Astrocyte (in vitro differentiated cells and primary cell): Measurements from ENCODE around the gene IFRD2. TPM values are rescaled to one million over a fixed set of nuclear protein-coding genes. Genes with fewer than 3 reads are reported as not detected.

Experiments used
- DNase-seq: peaks from one replicate; pipeline ENCODE4 v3.0.0-alpha.2; 2010; ENCODE audit warnings: low read depth
- FAIRE-seq: peaks from 2 replicates; lab custom pipeline; 2011; peaks lifted over from hg19 to GRCh38; lab: Jason Lieb, UNC
- H2AFZ ChIP-seq: 2 replicates; pipeline ENCODE4 v1.6.0; 2012; ENCODE audit warnings: low read depth, low read length, inconsistent platforms
- H3K27ac ChIP-seq: 2 replicates; pipeline ENCODE4 v1.5.1; 2011; ENCODE audit warnings: low read depth, low read length, inconsistent platforms
- H3K27me3 ChIP-seq: 2 replicates; pipeline ENCODE4 v1.6.0; 2011; ENCODE audit warnings: low read length, inconsistent platforms; ENCODE audit not compliant: insufficient read depth
- H3K36me3 ChIP-seq: 2 replicates; pipeline ENCODE4 v1.5.1; 2011; ENCODE audit warnings: low read length, inconsistent platforms; ENCODE audit not compliant: insufficient read depth
- H3K4me1 ChIP-seq: 2 replicates; pipeline ENCODE4 v1.5.1; 2011; ENCODE audit warnings: low read length, inconsistent platforms; ENCODE audit not compliant: insufficient read depth
- H3K4me2 ChIP-seq: 2 replicates; pipeline ENCODE4 v1.6.0; 2012; ENCODE audit warnings: low read length, inconsistent platforms
- H3K4me3 ChIP-seq: 2 replicates; pipeline ENCODE4 v1.5.1; 2011; ENCODE audit warnings: low read depth, mild to moderate bottlenecking, low read length, inconsistent platforms; ENCODE audit not compliant: insufficient read depth
- H3K79me2 ChIP-seq: 2 replicates; pipeline ENCODE4 v1.6.0; 2012; ENCODE audit warnings: mild to moderate bottlenecking, low read length, inconsistent platforms; ENCODE audit not compliant: insufficient read depth
- H3K9ac ChIP-seq: 2 replicates; pipeline ENCODE4 v1.6.0; 2012; ENCODE audit warnings: mild to moderate bottlenecking, low read length, inconsistent platforms
- H3K9me3 ChIP-seq: 2 replicates; pipeline ENCODE4 v1.5.1; 2012; ENCODE audit warnings: low read depth, mild to moderate bottlenecking, low read length, inconsistent platforms; ENCODE audit not compliant: insufficient read depth
- H4K20me1 ChIP-seq: 2 replicates; pipeline ENCODE4 v1.6.0; 2012; ENCODE audit warnings: low read length, inconsistent platforms; ENCODE audit not compliant: insufficient read depth
- H3K27ac Mint-ChIP-seq: one replicate; pipeline ENCODE4 v1.8.0; 2021; ENCODE audit warnings: mild to moderate bottlenecking, mixed read lengths; ENCODE audit not compliant: unreplicated experiment
- H3K27me3 Mint-ChIP-seq: one replicate; pipeline ENCODE4 v1.8.0; 2021; ENCODE audit warnings: low read depth, mixed read lengths; ENCODE audit not compliant: unreplicated experiment
- H3K36me3 Mint-ChIP-seq: one replicate; pipeline ENCODE4 v1.8.0; 2021; ENCODE audit warnings: low read depth, mixed read lengths; ENCODE audit not compliant: unreplicated experiment
- H3K4me1 Mint-ChIP-seq: one replicate; pipeline ENCODE4 v1.8.0; 2021; ENCODE audit warnings: low read depth, mixed read lengths; ENCODE audit not compliant: unreplicated experiment
- H3K4me3 Mint-ChIP-seq: one replicate; pipeline ENCODE4 v1.8.0; 2021; ENCODE audit warnings: mild to moderate bottlenecking, moderate library complexity, mixed read lengths; ENCODE audit not compliant: unreplicated experiment
- H3K9me3 Mint-ChIP-seq: one replicate; pipeline ENCODE4 v1.8.0; 2021; ENCODE audit warnings: mild to moderate bottlenecking, mixed read lengths; ENCODE audit not compliant: unreplicated experiment
- CTCF ChIP-seq: IDR thresholded peaks from 2 replicates; pipeline ENCODE4 v1.5.1; 2011; ENCODE audit warnings: low read depth, mild to moderate bottlenecking, inconsistent platforms, low read length, moderate library complexity; ENCODE audit not compliant: insufficient read depth
- EZH2 ChIP-seq: IDR thresholded peaks from 2 replicates; pipeline ENCODE4 v1.6.1; 2012; ENCODE audit warnings: mild to moderate bottlenecking, low read length, inconsistent platforms; ENCODE audit not compliant: insufficient read depth
- total RNA-seq: library from RNA; stranded (reverse); gene quantifications from 2 replicates; pipeline ENCODE4 v1.2.1, GENCODE V29; 2021

The IFRD2 gene
- total RNA-seq, 1 donor from 2014 or later = 66.8 TPM

- Histone ChIP-seq H2AFZ (no peak overlapping the region), H3K4me2 (no peak overlapping the region), H3K4me3 (no peak overlapping the region), H3K9ac (no peak overlapping the region), H3K27ac (no peak overlapping the region), H4K20me1 (peaks cover 66% of the 10 kb centered on the region), H3K4me1 (peaks cover 39% of the 10 kb centered on the region), H3K36me3 (peaks cover 29% of the 10 kb centered on the region), H3K9me3 (no peaks in the 10 kb centered on the region), H3K27me3 (no peaks in the 10 kb centered on the region), H3K79me2 (peaks cover 82% of the 10 kb centered on the region)
- no peak overlapping the region for H3K27ac Mint-ChIP-seq
- peaks cover 24% of the 10 kb centered on the region for H3K4me1 Mint-ChIP-seq
- H3K4me3 Mint-ChIP-seq = no peak overlapping the region
- no peak for TF ChIP-seq CTCF
- TF ChIP-seq EZH2 = no peak
- peaks cover 9% of the 10 kb centered on the region for H3K36me3 Mint-ChIP-seq
- no peak for DNase-seq
- H3K9me3 Mint-ChIP-seq = no peaks in the 10 kb centered on the region
- H3K27me3 Mint-ChIP-seq = no peaks in the 10 kb centered on the region
- no peak for FAIRE-seq
These were observed 39.2 kb upstream of the IFRD2 start for GRCh38 chr3:50331364-50331907.

GRCh38 chr3:50330330-50330729, 38.1 kb upstream of the IFRD2 start:
- peaks cover 30% of the 10 kb centered on the region for H3K4me1 ChIP-seq
- no peak overlapping the region for H3K4me3 ChIP-seq
- no peak overlapping the region for H3K9ac ChIP-seq
- H4K20me1 ChIP-seq = peaks cover 55% of the 10 kb centered on the region
- H3K36me3 Mint-ChIP-seq = peaks cover 10% of the 10 kb centered on the region
- H3K27me3 ChIP-seq = no peaks in the 10 kb centered on the region
- H3K4me2 ChIP-seq = no peak overlapping the region
- no peak overlapping the region for H3K27ac ChIP-seq
- H2AFZ ChIP-seq = no peak overlapping the region
- FAIRE-seq (no peak), DNase-seq (no peak)
- TF ChIP-seq EZH2 = no peak
- no peak for TF ChIP-seq CTCF
- H3K9me3 Mint-ChIP-seq = no peaks in the 10 kb centered on the region
- no peaks in the 10 kb centered on the region for H3K9me3 ChIP-seq
- no peak overlapping the region for H3K4me3 Mint-ChIP-seq
- peaks cover 78% of the 10 kb centered on the region for H3K79me2 ChIP-seq
- no peak overlapping the region for H3K27ac Mint-ChIP-seq
- peaks cover 22% of the 10 kb centered on the region for H3K4me1 Mint-ChIP-seq
- H3K27me3 Mint-ChIP-seq = no peaks in the 10 kb centered on the region
- peaks cover 29% of the 10 kb centered on the region for H3K36me3 ChIP-seq

GRCh38 chr3:50327943-50328691, 35.9 kb upstream of the IFRD2 start, which contains the start of gene TUSC2:
TSS of gene TUSC2 (minus strand) at chr3:50328223. CDS start at chr3:50328099, 124 bp downstream.
- Histone ChIP-seq H3K4me2 (peak within 1 kb of the TSS; percentile 99), H3K27ac (peak within 1 kb of the TSS; percentile 52), H3K9ac (peak within 1 kb of the TSS; percentile 95), H2AFZ (peak within 1 kb of the TSS; percentile 54), H3K27me3 (no peaks in the 10 kb centered on the region), H3K36me3 (peaks cover 33% of the 10 kb centered on the region), H3K4me1 (peaks cover 14% of the 10 kb centered on the region), H4K20me1 (peaks cover 35% of the 10 kb centered on the region), H3K4me3 (peak within 1 kb of the TSS; percentile 86), H3K79me2 (peaks cover 55% of the 10 kb centered on the region), H3K9me3 (no peaks in the 10 kb centered on the region)
- DNase-seq = peak; percentile 87
- Mint-ChIP-seq H3K4me3 (peak within 1 kb of the TSS; percentile 94), H3K4me1 (peaks cover 9% of the 10 kb centered on the region), H3K9me3 (no peaks in the 10 kb centered on the region), H3K36me3 (peaks cover 10% of the 10 kb centered on the region), H3K27ac (peak within 1 kb of the TSS; percentile 89), H3K27me3 (no peaks in the 10 kb centered on the region)
- no peak for TF ChIP-seq CTCF
- TF ChIP-seq EZH2 = no peak
- FAIRE-seq = peak; percentile 78
